SH-SY5Y (cell line): Measurements from ENCODE around the gene TMEM147.

Source experiments
- GATA2 ChIP-seq: IDR thresholded peaks from 2 replicates; pipeline ENCODE4 v1.6.1; 2011; ENCODE audit warnings: mild to moderate bottlenecking, low read depth, low read length
- GATA3 ChIP-seq: IDR thresholded peaks from 2 replicates; pipeline ENCODE4 v1.6.1; 2011; ENCODE audit warnings: low read depth, mild to moderate bottlenecking, low read length, moderate library complexity

TMEM147 gene

DNA sequence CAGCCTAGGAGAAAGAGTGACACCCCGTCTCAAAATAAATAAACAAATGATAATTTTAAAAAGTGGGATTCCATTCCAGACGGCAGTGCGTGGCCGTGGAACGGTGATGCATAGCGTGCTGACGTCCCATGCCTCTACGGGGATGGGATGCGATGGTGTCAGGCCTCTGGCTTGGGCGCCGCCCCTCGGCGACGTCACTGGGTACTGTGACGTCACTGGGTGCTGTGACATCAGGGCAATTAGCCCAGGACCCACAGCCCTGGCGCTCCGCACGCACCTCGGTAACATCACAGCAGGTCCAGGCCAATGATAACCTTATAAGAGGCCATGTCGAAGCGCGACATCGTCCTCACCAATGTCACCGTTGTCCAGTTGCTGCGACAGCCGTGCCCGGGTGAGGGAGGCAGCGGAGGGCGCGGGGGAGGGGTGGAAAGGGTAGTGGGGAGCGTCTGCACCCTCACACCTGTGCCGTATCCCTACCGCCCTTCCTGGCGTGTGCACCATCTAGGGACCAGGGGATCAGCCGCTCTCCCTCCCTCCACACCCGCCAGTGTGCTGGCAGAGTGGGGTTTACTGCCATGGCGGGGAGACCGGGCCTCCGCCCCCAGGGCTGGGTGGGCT is 12.1 kb upstream of the TMEM147 start, which contains the start of gene GAPDHS:
TSS of gene GAPDHS (plus strand) at position 256 of the 621 bp plus-strand sequence. CDS start at position 328, 72 bp downstream.
- TF ChIP-seq GATA3 (no peak), GATA2 (no peak)

DNA sequence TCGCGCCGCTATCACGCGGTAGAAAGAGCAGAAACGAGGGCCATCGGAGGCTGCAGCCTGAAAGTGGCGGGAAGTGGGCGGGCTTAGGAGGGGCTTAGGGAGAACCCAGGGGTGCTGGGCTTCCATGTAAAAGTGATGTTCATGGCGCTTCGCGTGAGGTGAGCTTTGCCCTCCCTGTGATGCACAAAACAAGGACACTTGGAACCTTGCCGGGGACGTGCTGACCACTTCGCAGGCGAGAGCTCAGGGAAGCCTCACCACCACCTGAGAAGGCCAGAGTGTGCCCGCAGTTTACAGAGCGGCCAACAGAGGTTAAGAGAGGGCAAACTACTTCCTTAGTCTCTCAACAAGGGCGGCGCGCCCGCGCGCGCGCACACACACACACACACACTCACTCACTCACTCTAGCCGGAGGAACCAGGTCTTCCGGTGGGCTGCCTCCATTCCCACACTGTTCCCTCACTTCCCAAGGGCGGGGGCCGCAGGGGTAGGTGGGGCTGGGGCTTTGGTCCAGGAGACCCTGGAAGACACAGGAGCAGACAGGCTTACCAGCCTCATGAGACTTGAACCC is 11.5 kb upstream of the TMEM147 start:
- TF ChIP-seq GATA3 = no peak
- TF ChIP-seq GATA2 = no peak

- no peak for TF ChIP-seq GATA3
- no peak for TF ChIP-seq GATA2
These were observed 10.5 kb upstream of the TMEM147 start for GRCh38 chr19:35534803-35535480.

- TF ChIP-seq GATA2 (no peak), GATA3 (no peak)
These were observed 6.1 kb upstream of the TMEM147 start for GRCh38 chr19:35539314-35539713.

DNA sequence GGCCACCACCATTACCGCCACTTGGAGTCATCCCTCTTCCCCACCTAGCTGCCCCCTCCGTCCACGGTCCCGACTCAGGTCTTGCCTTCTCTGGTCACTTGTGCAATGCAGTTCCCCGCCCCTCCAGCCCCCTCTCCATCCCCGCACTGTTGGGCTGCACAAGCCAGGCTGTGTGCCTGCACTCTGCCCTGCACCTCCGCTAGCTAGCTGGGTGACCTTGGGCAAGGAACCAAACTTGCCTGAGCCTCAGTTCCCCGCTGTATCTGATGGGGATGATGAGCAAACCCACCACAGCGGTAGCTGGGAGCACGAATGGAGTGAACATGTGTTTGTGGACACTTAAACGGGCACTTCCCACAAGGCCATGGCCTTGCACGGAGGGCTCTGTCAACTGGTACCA is 5.6 kb upstream of the TMEM147 start:
- TF ChIP-seq GATA2 (no peak), GATA3 (no peak)

DNA sequence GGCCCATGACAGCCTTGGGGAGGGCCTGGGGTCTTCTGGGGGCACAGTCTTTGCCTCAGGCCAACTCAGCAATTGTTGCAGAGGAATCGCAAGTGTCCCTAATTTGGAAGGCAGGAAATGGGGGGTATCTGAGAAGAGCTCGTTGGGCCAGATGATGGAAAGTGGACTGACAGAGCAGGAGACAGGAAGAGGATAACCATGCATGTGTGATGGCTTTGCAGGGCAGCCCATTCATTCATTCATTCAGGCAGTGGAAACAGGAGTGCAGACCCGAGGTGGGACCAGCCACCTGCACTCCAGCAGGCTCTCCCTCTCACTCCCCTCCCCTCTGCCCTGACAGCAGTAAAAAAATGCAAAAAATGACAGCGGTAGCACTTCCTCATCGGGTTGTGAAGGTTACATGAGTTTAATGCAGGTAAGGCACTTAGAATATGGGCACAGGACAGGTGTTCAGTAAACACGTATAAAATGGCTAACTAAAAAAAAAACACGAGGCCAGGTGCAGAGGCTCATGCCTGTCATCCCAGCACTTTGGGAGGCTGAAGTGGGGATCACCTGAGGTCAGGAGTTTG is 5.0 kb upstream of the TMEM147 start:
- no peak for TF ChIP-seq GATA3
- TF ChIP-seq GATA2 = no peak

GRCh38 chr19:35542209-35542608 is 3.2 kb upstream of the TMEM147 start:
- TF ChIP-seq GATA2 (no peak), GATA3 (no peak)

GRCh38 chr19:35543280-35544109 is 1.9 kb upstream of the TMEM147 start:
- no peak for TF ChIP-seq GATA2
- TF ChIP-seq GATA3 = no peak

DNA sequence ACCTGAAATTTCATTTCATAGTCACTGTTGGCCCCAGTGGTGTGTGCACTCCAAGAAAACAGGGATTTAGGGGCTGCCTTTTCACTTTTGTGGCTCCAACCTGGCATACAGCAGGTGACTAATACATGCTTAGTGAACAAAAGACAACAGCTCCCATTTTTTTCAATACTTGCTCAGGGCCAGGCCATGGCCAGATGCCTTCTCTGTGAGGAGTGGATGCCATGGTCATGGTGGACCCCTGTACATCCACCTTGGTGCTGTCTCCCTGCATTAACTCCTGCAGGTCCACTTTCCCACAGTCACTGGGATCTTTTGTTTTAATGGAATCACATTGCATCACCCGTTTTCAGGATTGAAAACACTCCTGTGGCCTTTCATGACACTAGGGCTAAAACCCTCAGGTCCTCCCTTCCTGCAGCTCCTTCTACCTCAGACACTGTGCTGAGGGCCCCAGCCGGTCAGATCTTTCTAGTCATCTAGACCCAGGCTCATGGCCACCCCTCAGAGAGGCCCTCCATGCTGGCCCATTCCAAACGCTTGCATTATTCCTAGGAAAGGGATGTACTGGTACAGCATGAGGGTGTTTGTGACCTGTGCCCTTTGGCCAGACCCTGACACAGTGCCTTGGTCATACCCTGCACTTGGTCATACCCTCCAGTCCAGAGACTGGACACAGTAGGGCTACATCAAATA is 1.2 kb upstream of the TMEM147 start:
- no peak for TF ChIP-seq GATA2
- no peak for TF ChIP-seq GATA3

DNA sequence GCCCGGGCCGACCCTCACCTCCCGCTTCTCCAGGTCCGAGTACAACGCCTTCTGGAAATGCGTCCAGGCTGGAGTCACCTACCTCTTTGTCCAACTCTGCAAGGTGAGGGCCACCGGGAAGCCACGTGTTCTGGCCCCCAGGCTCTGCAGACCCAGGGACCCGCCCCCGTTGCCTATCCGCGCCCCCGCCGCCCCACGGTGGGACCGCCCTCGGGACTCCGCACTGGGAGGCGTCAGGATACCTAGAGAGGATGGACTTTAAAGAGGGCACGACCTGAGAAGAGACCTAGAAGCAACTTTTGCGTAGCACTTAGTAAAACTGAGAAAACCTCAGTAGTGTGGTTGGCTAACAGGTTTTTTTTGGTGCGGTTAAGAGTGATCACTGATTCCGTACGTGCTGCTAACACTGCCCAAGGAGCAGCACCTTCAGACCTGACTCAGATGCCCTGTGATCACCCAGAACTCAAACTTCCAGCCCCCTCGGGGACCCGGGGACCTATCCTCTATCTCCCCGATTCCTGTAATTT is 492 bp downstream of the TMEM147 start:
- TF ChIP-seq GATA3 = no peak
- no peak for TF ChIP-seq GATA2

DNA sequence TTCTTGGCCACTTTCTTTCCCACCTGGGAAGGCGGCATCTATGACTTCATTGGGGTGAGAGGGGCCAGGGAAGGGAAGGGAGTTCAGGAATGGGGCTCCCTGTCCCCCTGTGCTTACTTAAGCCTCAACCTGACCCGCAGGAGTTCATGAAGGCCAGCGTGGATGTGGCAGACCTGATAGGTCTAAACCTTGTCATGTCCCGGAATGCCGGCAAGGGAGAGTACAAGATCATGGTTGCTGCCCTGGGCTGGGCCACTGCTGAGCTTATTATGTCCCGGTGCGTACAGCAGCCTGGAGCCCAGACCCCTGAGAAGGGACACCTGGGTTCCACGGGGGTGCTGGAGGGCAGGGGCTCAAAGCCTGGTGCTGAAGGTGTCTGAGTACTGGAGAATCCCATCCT is 1.1 kb downstream of the TMEM147 start:
- TF ChIP-seq GATA2 (no peak), GATA3 (no peak)

- TF ChIP-seq GATA3 (no peak), GATA2 (no peak)
These were observed 3.9 kb downstream of the TMEM147 start for GRCh38 chr19:35549174-35549788.
